Esophagus muscularis mucosa (tissue), 3 donors: ENCODE measurements around the gene LRRC75B.

Experiments used
- POLR2A ChIP-seq: fragments of 450-650 bp; IDR thresholded peaks from one replicate; pipeline ENCODE4 v1.6.1; 2017; ENCODE audit warnings: antibody characterized with exemption, moderate library complexity, mild to moderate bottlenecking, low read depth
- TF ChIP-seq, protein P1 (sequence below), 3 experiments: fragments of 200-600 bp in 2 of 3; fragments of 450-650 bp in 1 of 3; sonication (generic) in 2 of 3; IDR thresholded peaks; one replicate each; pipeline ENCODE4 v1.5.1; 2017 to 2019; ENCODE audit warnings: antibody characterized with exemption in 3 of 3, mild to moderate bottlenecking in 2 of 3, moderate library complexity in 1 of 3

DNA sequence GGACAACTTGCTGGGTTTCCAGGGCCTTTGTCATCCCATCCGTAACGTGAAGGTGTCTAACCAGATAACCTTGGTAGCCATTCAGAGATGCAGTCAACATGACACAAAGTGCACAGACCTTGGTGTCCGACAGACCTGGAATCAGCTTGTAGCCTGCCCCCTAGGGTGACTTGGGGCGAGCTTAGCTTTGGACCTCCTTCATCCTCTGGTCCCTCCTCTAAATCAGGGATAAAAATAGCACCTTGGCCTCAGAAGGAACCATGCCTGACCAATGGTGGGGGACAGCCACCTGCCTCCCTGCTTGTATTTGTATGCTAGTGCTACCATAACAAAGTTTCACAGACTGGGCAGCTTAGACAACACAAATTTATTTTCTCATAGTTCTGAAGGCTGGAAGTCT, 33.4 kb downstream of the LRRC75B start:
- TF ChIP-seq, protein P1, sequence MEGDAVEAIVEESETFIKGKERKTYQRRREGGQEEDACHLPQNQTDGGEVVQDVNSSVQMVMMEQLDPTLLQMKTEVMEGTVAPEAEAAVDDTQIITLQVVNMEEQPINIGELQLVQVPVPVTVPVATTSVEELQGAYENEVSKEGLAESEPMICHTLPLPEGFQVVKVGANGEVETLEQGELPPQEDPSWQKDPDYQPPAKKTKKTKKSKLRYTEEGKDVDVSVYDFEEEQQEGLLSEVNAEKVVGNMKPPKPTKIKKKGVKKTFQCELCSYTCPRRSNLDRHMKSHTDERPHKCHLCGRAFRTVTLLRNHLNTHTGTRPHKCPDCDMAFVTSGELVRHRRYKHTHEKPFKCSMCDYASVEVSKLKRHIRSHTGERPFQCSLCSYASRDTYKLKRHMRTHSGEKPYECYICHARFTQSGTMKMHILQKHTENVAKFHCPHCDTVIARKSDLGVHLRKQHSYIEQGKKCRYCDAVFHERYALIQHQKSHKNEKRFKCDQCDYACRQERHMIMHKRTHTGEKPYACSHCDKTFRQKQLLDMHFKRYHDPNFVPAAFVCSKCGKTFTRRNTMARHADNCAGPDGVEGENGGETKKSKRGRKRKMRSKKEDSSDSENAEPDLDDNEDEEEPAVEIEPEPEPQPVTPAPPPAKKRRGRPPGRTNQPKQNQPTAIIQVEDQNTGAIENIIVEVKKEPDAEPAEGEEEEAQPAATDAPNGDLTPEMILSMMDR (IDR thresholded peaks at IDR 0.05), result no peak
- no peak for TF ChIP-seq POLR2A
